ENCODE measurements around the gene MBD6.
"Not testable (repeated sequence)": the region's sequence is repeated elsewhere in the genome, so short reads cannot be mapped to it uniquely, and the experiment has no call there.

MBD6 gene

DNA sequence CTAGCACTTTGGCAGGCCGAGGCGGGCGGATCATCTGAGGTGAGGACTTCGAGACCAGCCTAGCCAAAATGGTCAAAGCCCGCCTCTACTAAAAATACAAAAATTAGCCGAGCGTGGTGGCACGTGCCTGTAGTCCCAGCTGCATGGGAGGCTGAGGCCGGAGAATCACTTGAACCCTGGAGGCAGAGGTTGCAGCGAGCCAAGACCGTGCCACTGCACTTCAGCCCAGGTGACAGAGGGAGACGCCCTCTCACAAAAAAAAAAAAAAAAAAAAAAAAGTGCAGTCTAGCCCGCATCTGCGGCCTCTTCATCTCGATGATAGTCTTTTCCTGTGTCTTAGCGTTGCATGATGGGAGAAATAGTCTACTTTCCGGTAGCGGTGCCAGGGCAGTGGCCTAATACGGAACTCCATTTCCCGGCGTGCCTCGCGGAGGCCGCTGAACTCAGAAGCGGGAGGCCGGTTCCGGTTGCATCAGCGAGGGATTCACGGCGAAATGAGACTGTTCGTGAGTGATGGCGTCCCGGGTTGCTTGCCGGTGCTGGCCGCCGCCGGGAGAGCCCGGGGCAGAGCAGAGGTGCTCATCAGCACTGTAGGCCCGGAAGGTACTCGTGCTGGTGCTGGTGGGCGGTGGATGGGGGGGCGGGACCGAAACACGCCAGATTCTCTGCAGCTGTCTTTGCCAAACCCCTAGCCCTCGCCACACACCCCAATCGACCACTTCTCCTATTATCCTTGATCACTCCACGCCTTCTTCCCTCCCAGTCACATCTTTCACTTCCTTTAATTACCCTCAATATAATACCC lies 34.8 kb upstream of the MBD6 start, which contains the start of gene MARS1:
TSS of gene MARS1 (plus strand) at position 472 of the 805 bp plus-strand sequence. CDS start at position 495, 23 bp downstream.
- no peak for TF ChIP-seq CTCF (IDR thresholded peaks at IDR 0.05; ENCODE audit: low read depth, low read length, missing control alignments)
- peak within 1 kb of the TSS; percentile 85 for H3K27ac ChIP-seq
- no peaks in the 10 kb centered on the region for H3K27me3 ChIP-seq (replicated peaks)
- H3K4me3 ChIP-seq (ENCODE audit: low read depth, low read length): peak within 1 kb of the TSS; percentile 100
- in situ Hi-C loops (cut with HindIII; ENCODE audit: low pct_ligation_motif_present, low sequenced_read_pairs): no loop called here
- DNase-seq: peak; percentile 95
- H3K36me3 ChIP-seq (replicated peaks): peaks cover 26% of the 10 kb centered on the region

- peaks cover 29% of the 10 kb centered on the region for H3K36me3 ChIP-seq (replicated peaks)
- no peaks in the 10 kb centered on the region for H3K27me3 ChIP-seq (replicated peaks)
- in situ Hi-C loops (cut with HindIII; ENCODE audit: low pct_ligation_motif_present, low sequenced_read_pairs): no loop called here
- H3K4me3 ChIP-seq (ENCODE audit: low read depth, low read length): peak overlapping the region; percentile 100
- peak overlapping the region; percentile 85 for H3K27ac ChIP-seq
- DNase-seq: no peak
- no peak for TF ChIP-seq CTCF (IDR thresholded peaks at IDR 0.05; ENCODE audit: low read depth, low read length, missing control alignments)
Observed at GRCh38 chr12:57488402-57489156, 34.0 kb upstream of the MBD6 start.

GRCh38 chr12:57489157-57489641 lies 33.4 kb upstream of the MBD6 start:
- no peak for TF ChIP-seq CTCF (IDR thresholded peaks at IDR 0.05; ENCODE audit: low read depth, low read length, missing control alignments)
- Histone ChIP-seq H3K4me3 (ENCODE audit: low read depth, low read length) (peak overlapping the region; percentile 100), H3K36me3 (replicated peaks) (peaks cover 33% of the 10 kb centered on the region), H3K27me3 (replicated peaks) (no peaks in the 10 kb centered on the region), H3K27ac (no peak overlapping the region)
- in situ Hi-C loops (cut with HindIII; ENCODE audit: low pct_ligation_motif_present, low sequenced_read_pairs): no loop called here
- peak; percentile 27 for DNase-seq

DNA sequence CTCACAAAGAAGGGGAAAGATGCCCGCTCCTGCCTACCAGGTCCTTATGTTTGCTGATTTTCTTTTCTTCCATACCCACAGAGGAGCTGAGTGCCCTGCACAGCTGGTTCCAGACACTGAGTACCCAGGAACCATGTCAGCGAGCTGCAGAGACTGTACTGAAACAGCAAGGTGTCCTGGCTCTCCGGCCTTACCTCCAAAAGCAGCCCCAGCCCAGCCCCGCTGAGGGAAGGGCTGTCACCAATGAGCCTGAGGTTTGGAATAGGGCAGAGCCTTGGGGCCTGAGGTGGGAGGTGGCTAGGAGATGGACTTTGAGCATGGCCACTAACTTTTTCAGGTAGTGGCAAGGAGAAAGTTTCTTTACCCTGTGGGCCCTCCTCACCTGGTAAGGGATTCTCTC lies 32.5 kb upstream of the MBD6 start:
- Histone ChIP-seq H3K27ac (no peak overlapping the region), H3K36me3 (replicated peaks) (peaks cover 33% of the 10 kb centered on the region), H3K4me3 (ENCODE audit: low read depth, low read length) (no peak overlapping the region), H3K27me3 (replicated peaks) (no peaks in the 10 kb centered on the region)
- no peak for TF ChIP-seq CTCF (IDR thresholded peaks at IDR 0.05; ENCODE audit: low read depth, low read length, missing control alignments)
- in situ Hi-C loops (cut with HindIII; ENCODE audit: low pct_ligation_motif_present, low sequenced_read_pairs): no loop called here
- DNase-seq: no peak

- Histone ChIP-seq H3K27ac (no peak overlapping the region), H3K4me3 (ENCODE audit: low read depth, low read length) (no peak overlapping the region), H3K36me3 (replicated peaks) (peaks cover 41% of the 10 kb centered on the region), H3K27me3 (replicated peaks) (no peaks in the 10 kb centered on the region)
- peak; percentile 14 for TF ChIP-seq CTCF (IDR thresholded peaks at IDR 0.05; ENCODE audit: low read depth, low read length, missing control alignments)
- in situ Hi-C loops (cut with HindIII; ENCODE audit: low pct_ligation_motif_present, low sequenced_read_pairs): no loop called here
- DNase-seq: no peak
Observed at GRCh38 chr12:57491393-57492280, 31.0 kb upstream of the MBD6 start.

- DNase-seq; in situ Hi-C loops (cut with HindIII; ENCODE audit: low pct_ligation_motif_present, low sequenced_read_pairs); H3K27ac ChIP-seq; H3K4me3 ChIP-seq (ENCODE audit: low read depth, low read length); H3K27me3 ChIP-seq (replicated peaks): not testable (repeated sequence)
- H3K36me3 ChIP-seq (replicated peaks): peaks cover 64% of the 10 kb centered on the region
Observed at GRCh38 chr12:57495051-57495701, 27.4 kb upstream of the MBD6 start.

Measured in brain microvascular endothelial cell (primary cell).